CD4-positive, alpha-beta T cell treated with Interleukin-12 subunit alpha and Interleukin-12 subunit beta, for 1 hour (primary cell): ENCODE results near the gene LDLRAP1.
A peak's percentile ranks its signal among the peaks of the same experiment; 100 is the strongest.
"Not testable (repeated sequence)": the region's sequence is repeated elsewhere in the genome, so short reads cannot be mapped to it uniquely, and the experiment has no call there.

Source experiments
- DNase-seq: peaks from one replicate; pipeline ENCODE4 v3.0.0-alpha.2; 2020

Gene LDLRAP1

GRCh38 chr1:25579292-25580252 lies 36.2 kb downstream of the LDLRAP1 start:
- DNase-seq: no peak

DNA sequence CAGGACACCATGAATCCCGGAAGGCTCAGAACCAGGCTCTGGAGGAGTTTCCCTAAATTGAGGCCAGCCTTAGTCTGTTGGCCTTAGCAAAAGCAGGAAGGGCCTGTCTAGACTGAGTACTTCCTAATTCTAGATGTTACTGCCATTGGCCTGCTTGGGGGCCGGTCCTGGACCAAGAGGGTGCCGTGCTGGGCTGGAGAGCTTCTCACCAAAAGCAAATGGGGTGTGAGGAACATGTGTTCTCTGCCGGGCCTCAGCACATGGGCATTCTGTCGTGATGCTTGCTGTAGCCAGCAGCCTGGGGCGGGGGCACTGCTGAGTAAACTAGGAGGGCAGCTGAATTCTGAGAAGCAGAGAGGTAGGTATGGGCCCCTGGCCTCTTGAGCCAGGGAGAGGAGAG lies 37.5 kb downstream of the LDLRAP1 start:
- no peak for DNase-seq

GRCh38 chr1:25581764-25582163 lies 38.4 kb downstream of the LDLRAP1 start:
- DNase-seq: no peak

- DNase-seq: no peak
Measured at GRCh38 chr1:25583519-25584370, 40.3 kb downstream of the LDLRAP1 start.

DNA sequence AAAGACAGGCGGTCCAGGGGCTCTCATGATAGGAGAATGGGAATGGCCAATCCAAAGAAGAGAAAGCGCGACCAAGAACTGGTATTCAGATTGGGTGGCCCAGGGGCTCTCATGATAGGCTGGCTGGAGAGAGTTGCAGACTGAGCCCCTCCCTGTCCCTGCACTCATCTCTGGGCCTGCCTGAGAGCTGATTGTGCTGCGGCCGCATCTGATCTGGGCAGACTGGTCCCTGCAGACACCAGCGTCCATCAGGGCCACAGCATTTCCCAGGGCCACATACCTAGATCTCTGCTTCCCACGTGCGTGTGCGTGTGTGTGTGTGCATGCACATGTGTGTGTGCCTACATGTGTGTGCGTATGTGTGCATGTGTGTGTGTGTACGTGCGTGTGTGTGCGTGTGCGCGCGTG lies 42.8 kb downstream of the LDLRAP1 start:
- DNase-seq: no peak

GRCh38 chr1:25587290-25587689 lies 43.9 kb downstream of the LDLRAP1 start:
- peak; percentile 20 for DNase-seq

DNA sequence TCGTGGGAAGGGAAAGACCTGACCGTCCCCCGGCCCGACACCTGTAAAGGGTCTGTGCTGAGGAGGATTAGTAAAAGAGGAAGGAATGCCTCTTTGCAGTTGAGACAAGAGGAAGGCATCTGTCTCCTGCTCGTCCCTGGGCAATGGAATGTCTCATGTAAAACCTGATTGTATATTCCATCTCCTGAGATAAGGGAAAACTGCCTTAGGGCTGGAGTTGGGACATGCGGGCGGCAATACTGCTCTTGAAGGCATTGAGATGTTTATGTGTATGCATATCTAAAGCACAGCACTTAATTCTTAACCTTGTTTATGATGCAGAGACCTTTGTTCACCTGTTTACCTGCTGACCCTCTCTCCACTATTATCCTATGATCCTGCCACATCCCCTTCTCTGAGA lies 44.8 kb downstream of the LDLRAP1 start:
- not testable (repeated sequence) for DNase-seq

DNA sequence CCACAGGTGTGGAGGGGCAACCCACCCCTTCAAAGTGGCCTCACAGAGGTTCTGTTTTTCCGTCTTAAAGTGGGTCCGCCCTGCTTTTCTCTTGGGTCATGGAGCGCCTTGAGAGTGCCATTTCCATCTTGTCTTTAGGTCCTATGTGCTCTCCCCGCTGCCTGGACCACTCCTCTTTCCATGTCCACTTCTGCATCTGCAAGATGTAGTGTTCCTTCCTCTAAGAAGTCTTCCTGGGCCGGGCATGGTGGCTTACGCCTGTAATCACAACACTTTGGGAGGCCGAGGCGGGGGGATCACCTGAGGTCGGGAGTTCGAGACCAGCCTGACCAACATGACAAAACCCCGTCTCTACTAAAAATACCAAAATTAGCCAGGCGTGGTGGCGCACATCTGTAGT lies 45.4 kb downstream of the LDLRAP1 start:
- not testable (repeated sequence) for DNase-seq

DNA sequence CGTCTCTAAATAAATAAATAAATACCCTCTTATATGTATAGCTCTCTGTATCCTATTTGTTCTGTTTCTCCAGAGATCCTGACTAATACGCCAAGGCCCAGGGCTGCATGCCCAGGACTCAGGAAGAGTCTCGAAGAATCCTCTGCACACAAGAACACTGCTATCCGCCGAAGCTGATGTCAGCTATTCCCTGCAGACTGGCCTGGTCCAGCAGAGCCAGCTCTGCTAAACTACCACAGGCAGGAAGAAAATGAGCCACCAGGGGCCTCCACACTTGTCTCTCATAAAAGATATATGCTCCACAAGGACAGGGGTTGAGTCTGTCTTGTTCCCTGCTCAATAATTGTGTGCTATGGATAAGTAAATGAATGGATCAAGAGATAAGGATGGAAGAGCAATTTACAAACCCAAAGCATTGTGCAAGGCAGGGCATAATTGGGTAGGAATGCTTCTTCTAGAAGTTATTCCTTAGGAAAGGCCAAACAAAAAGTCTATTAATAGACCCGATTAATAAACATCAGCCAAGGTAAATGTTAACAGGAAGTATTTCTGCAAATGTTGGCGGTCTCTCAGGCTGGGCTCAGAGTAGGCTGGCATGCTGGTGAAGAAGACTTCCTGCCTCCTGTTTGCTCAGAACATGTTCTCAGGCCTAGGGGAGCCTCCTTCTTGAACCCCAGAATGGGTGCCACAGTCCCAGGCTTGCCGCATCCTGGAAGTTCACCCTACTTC lies 46.9 kb downstream of the LDLRAP1 start:
- no peak for DNase-seq

GRCh38 chr1:25593861-25594260 lies 50.5 kb downstream of the LDLRAP1 start:
- DNase-seq: no peak

DNA sequence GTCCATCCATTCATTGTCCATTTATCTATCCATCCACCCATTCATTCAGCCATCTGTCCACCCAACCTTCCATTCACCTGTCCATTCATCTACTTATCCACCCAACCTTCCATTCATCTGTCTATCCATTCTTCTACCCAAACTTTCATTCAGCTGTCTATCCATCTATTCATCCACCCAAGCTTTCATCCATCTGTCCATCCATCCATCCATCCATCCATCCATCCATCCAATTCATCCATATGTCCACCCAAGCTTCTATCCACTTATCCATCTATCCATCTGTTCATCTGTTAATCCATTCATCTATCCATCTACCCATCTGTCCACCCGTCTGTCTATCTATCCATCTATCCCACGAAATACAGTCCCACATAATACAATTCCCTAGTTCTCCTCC lies 51.6 kb downstream of the LDLRAP1 start:
- no peak for DNase-seq

DNA sequence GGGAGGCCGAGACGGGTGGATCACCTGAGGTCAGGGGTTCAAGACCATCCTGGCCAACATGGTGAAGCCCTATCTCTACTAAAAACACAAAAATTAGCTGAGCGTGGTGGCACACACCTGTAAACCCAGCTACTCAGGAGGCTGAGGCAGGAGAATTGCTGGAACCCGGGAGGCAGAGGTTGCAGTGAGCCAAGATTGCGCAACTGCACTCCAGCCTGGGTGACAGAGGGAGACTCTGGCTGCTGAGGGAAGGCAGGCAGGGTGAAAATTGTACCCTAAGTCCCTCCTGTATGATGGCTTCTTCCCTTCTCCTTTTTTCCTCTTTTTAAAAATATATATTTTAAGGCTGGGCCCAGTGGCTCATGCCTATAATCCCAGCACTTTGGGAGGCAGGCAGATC lies 53.2 kb downstream of the LDLRAP1 start:
- DNase-seq: not testable (repeated sequence)

- DNase-seq: no peak
Measured at GRCh38 chr1:25598879-25599278, 55.5 kb downstream of the LDLRAP1 start.

DNA sequence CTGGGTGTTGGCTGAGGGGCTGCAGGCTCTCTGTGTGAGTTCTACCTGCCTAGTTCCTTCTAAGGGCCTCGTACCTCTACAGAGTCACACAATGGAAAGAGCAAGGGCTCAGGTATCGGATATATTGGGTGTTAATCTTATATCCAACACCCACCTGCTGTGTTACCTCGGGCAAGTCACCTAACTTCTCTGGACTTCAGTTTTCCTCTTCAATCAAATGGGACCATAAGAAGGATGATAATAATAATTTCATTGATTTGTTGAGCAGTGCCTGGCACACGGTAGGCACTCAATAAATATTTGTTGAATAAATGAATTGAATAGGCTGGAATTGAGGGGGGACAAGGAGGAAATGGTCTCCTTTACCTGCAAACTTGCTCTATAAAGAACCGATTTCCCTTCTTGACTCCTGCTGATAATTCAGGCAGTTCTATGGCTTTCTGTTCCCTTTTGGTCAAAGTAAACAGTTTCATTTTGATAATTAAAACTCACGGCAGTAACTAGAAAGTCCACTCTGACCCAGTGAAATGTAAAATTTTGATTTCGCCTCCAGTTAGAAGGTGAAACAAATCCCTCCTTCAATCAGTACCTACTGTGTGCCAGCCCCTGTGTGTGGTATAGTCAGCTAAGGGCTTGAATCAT lies 56.7 kb downstream of the LDLRAP1 start:
- no peak for DNase-seq

DNA sequence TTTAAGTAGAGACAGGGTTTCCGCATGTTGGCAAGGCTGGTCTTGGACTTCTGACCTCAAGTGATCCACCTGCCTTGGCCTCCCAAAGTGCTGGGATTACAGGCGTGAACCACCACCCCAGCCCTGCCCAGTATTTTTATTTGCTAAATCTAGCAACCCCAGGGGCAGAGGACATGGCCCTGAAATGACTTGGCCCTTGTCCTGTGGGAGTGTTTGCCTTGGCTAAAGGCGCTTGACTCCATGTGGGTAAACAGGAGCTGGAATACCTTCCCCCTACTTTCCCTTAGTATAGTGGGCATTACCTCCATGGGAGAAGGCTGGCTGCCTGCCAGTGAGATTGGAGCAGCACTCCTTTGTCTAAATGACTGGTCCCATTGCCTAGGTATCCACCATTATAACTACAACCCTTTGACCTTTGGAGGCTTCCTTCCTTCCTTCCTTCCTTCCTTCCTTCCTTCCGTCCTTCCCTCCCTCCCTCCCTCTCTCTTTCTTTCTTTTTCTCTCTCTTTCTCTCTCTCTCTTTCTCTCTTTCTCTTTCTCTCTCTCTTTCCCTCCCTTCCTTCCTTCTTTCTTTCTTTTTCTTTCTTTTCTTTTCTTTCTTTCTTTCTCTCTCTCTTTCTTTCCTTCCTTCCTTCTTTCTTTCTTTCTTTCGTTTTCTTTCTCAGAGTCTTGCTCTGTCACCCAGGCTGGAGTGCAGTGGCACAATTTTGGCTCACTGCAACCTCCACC lies 57.7 kb downstream of the LDLRAP1 start:
- not testable (repeated sequence) for DNase-seq

GRCh38 chr1:25603779-25604538 lies 60.6 kb downstream of the LDLRAP1 start:
- not testable (repeated sequence) for DNase-seq

DNA sequence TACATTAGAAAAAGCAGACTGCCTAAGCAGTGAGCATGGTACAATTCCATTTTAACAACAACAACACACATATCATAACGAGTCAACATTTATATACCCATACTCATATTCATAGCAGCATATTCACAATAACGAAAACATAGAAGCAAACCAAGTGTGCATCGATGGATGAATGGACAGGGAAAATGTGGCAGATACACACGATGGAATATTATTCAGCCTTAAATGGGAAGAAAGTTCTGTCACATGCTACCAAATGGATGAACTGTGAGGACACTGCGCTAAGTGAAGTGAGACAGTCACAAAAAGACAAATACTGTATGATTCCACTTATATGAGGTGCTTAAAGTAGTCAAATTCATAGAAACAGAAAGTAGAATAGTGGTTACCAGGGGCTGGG lies 63.7 kb downstream of the LDLRAP1 start:
- no peak for DNase-seq

DNA sequence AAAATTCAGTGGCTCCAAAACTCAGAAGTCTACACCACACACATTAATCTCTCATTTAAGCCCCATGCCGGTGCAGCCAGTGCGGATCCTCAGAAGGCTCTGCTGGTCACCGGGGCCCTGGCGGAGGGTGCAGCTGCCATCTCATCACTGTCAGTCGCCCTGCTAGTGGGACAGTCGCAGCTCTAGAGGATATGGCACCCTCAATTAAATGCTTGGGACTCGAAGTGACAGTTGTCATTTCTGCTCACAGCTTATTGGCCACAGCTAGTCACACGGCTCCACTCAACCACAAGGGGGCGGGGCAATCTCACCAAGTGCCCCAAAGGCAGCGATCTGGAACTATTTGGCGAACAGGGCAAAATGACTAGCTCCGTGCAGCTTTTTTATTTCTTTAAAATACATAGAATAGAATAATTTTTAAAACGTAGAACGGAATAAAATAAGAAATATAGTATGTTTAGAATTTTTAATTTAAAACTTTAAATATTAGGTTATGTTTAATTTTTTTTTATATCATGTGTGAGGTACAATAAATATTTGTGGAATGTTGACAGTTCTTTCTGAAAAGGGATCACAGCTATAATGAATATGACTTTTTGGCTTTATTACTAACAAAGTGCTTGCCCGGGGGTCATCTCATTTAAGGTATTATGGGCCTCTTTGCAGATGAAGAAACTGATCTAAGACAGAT lies 65.2 kb downstream of the LDLRAP1 start:
- DNase-seq: peak; percentile 89

DNA sequence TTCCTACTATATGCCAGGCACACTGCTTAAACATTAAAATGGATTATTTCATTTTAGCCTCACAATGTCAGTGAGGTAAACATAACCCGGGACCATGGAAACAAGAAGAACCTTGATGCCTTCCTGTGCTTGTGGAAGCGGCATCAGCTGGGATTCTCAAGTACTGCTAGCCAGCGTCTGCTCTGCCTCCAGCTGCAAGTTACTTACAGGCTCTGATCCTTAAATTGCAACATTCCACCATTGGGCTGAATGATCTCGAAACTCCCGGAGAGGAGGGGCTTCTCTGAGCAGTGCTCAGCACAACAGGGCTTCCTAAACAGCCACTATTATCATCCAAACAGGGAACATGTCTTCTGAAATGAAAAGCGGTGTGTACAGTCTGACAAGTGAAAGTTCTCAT lies 66.5 kb downstream of the LDLRAP1 start:
- no peak for DNase-seq
